ENCODE data around the gene PRRX1. TPM values are rescaled to one million over a fixed set of nuclear protein-coding genes. Genes with fewer than 3 reads are reported as not detected.

Gene PRRX1
- total RNA-seq, 2 experiments from 2014 or later = not detected

GRCh38 chr1:170730014-170730413 lies 66.1 kb downstream of the PRRX1 start:
- intact Hi-C loops (cut with DNase I, micrococcal nuclease) = no loop called here
- ChIA-PET CTCF (interaction anchor here (0.5 kb wide), 1 partner anchor 35 kb away, joined by 3 read pairs; no protein-coding TSS in a partner anchor), POLR2A (no interaction called here)
- no peak for DNase-seq
- Mint-ChIP-seq H3K27me3 (peaks cover 9% of the 10 kb centered on the region), H3K4me1 (no peaks in the 10 kb centered on the region), H3K9me3 (ENCODE audit: low read depth) (no peaks in the 10 kb centered on the region), H3K36me3 (ENCODE audit: low read depth) (no peaks in the 10 kb centered on the region), H3K27ac (no peak overlapping the region), H3K4me3 (no peak overlapping the region)
- ATAC-seq = no peak

GRCh38 chr1:170730438-170730837 lies 66.5 kb downstream of the PRRX1 start:
- no peak overlapping the region for H3K4me3 Mint-ChIP-seq
- H3K27ac Mint-ChIP-seq = no peak overlapping the region
- ATAC-seq (no peak), DNase-seq (no peak)
- no peaks in the 10 kb centered on the region for H3K4me1 Mint-ChIP-seq
- H3K36me3 Mint-ChIP-seq (ENCODE audit: low read depth) = no peaks in the 10 kb centered on the region
- no peaks in the 10 kb centered on the region for H3K9me3 Mint-ChIP-seq (ENCODE audit: low read depth)
- intact Hi-C loops (cut with DNase I, micrococcal nuclease) = no loop called here
- ChIA-PET POLR2A (no interaction called here), CTCF (no interaction called here)
- peaks cover 9% of the 10 kb centered on the region for H3K27me3 Mint-ChIP-seq

GRCh38 chr1:170731566-170732251 lies 67.8 kb downstream of the PRRX1 start:
- Mint-ChIP-seq H3K27me3 (peaks cover 11% of the 10 kb centered on the region), H3K4me1 (no peaks in the 10 kb centered on the region), H3K36me3 (ENCODE audit: low read depth) (no peaks in the 10 kb centered on the region), H3K4me3 (no peak overlapping the region), H3K27ac (no peak overlapping the region), H3K9me3 (ENCODE audit: low read depth) (no peaks in the 10 kb centered on the region)
- CTCF ChIA-PET = no interaction called here
- intact Hi-C loops (cut with DNase I, micrococcal nuclease) = no loop called here
- DNase-seq = no peak
- POLR2A ChIA-PET = no interaction called here
- no peak for ATAC-seq

- CTCF ChIA-PET = interaction anchor here (1.8 kb wide), 1 partner anchor 43 kb away, joined by 7 read pairs; no protein-coding TSS in a partner anchor
- H3K27ac Mint-ChIP-seq = no peak overlapping the region
These were observed 68.3 kb downstream of the PRRX1 start for GRCh38 chr1:170732252-170732588.

GRCh38 chr1:170734412-170735175 lies 70.7 kb downstream of the PRRX1 start:
- no peaks in the 10 kb centered on the region for H3K36me3 Mint-ChIP-seq (ENCODE audit: low read depth)
- H3K27me3 Mint-ChIP-seq = peaks cover 14% of the 10 kb centered on the region
- no peaks in the 10 kb centered on the region for H3K9me3 Mint-ChIP-seq (ENCODE audit: low read depth)
- ChIA-PET CTCF (no interaction called here), POLR2A (no interaction called here)
- no peak overlapping the region for H3K27ac Mint-ChIP-seq
- ATAC-seq (no peak), DNase-seq (no peak)
- no peaks in the 10 kb centered on the region for H3K4me1 Mint-ChIP-seq
- intact Hi-C loops (cut with DNase I, micrococcal nuclease) = no loop called here
- no peak overlapping the region for H3K4me3 Mint-ChIP-seq

More at GRCh38 chr1:170732252-170732588, 68.3 kb downstream of the PRRX1 start:
- Mint-ChIP-seq H3K4me1 (no peaks in the 10 kb centered on the region), H3K4me3 (no peak overlapping the region), H3K9me3 (ENCODE audit: low read depth) (no peaks in the 10 kb centered on the region), H3K36me3 (ENCODE audit: low read depth) (no peaks in the 10 kb centered on the region), H3K27me3 (peaks cover 8% of the 10 kb centered on the region)
- POLR2A ChIA-PET = no interaction called here
- ATAC-seq (no peak), DNase-seq (no peak)
- intact Hi-C loops (cut with DNase I, micrococcal nuclease) = no loop called here

GRCh38 chr1:170735366-170736263 lies 71.7 kb downstream of the PRRX1 start:
- Mint-ChIP-seq H3K9me3 (ENCODE audit: low read depth) (peaks cover 3% of the 10 kb centered on the region), H3K27ac (no peak overlapping the region), H3K27me3 (peaks cover 16% of the 10 kb centered on the region), H3K36me3 (ENCODE audit: low read depth) (no peaks in the 10 kb centered on the region), H3K4me1 (no peaks in the 10 kb centered on the region), H3K4me3 (no peak overlapping the region)
- intact Hi-C loops (cut with DNase I, micrococcal nuclease) = no loop called here
- no peak for ATAC-seq
- CTCF ChIA-PET = no interaction called here
- no peak for DNase-seq
- POLR2A ChIA-PET = no interaction called here

GRCh38 chr1:170739803-170740202 lies 75.9 kb downstream of the PRRX1 start:
- no peak for DNase-seq
- Mint-ChIP-seq H3K4me1 (no peaks in the 10 kb centered on the region), H3K27me3 (peaks cover 13% of the 10 kb centered on the region), H3K9me3 (ENCODE audit: low read depth) (peaks cover 9% of the 10 kb centered on the region), H3K36me3 (ENCODE audit: low read depth) (no peaks in the 10 kb centered on the region), H3K4me3 (no peak overlapping the region), H3K27ac (no peak overlapping the region)
- intact Hi-C loops (cut with DNase I, micrococcal nuclease) = no loop called here
- no peak for ATAC-seq
- POLR2A ChIA-PET = no interaction called here
- CTCF ChIA-PET = no interaction called here

GRCh38 chr1:170741678-170742077 lies 77.7 kb downstream of the PRRX1 start:
- intact Hi-C loops (cut with DNase I, micrococcal nuclease) = no loop called here
- H3K27ac Mint-ChIP-seq = no peak overlapping the region
- DNase-seq (no peak), ATAC-seq (no peak)
- H3K27me3 Mint-ChIP-seq = peaks cover 10% of the 10 kb centered on the region
- no peaks in the 10 kb centered on the region for H3K36me3 Mint-ChIP-seq (ENCODE audit: low read depth)
- CTCF ChIA-PET = interaction anchor here (0.7 kb wide), 1 partner anchor 19 kb away, joined by 3 read pairs; no protein-coding TSS in a partner anchor
- H3K4me1 Mint-ChIP-seq = no peaks in the 10 kb centered on the region
- H3K9me3 Mint-ChIP-seq (ENCODE audit: low read depth) = peaks cover 9% of the 10 kb centered on the region
- H3K4me3 Mint-ChIP-seq = no peak overlapping the region
- POLR2A ChIA-PET = no interaction called here

GRCh38 chr1:170742600-170742999 lies 78.7 kb downstream of the PRRX1 start:
- intact Hi-C loops (cut with DNase I, micrococcal nuclease) = no loop called here
- H3K27ac Mint-ChIP-seq = no peak overlapping the region
- H3K4me1 Mint-ChIP-seq = no peaks in the 10 kb centered on the region
- H3K36me3 Mint-ChIP-seq (ENCODE audit: low read depth) = no peaks in the 10 kb centered on the region
- no peak for DNase-seq
- no peak for ATAC-seq
- CTCF ChIA-PET = no interaction called here
- POLR2A ChIA-PET = no interaction called here
- peaks cover 14% of the 10 kb centered on the region for H3K27me3 Mint-ChIP-seq
- peaks cover 9% of the 10 kb centered on the region for H3K9me3 Mint-ChIP-seq (ENCODE audit: low read depth)
- H3K4me3 Mint-ChIP-seq = no peak overlapping the region

- peaks cover 9% of the 10 kb centered on the region for H3K9me3 Mint-ChIP-seq (ENCODE audit: low read depth)
- no peaks in the 10 kb centered on the region for H3K36me3 Mint-ChIP-seq (ENCODE audit: low read depth)
- intact Hi-C loops (cut with DNase I, micrococcal nuclease) = no loop called here
- ChIA-PET CTCF (no interaction called here), POLR2A (no interaction called here)
- peaks cover 15% of the 10 kb centered on the region for H3K27me3 Mint-ChIP-seq
- ATAC-seq (no peak), DNase-seq (no peak)
- no peak overlapping the region for H3K27ac Mint-ChIP-seq
- no peaks in the 10 kb centered on the region for H3K4me1 Mint-ChIP-seq
- no peak overlapping the region for H3K4me3 Mint-ChIP-seq
These were observed 79.2 kb downstream of the PRRX1 start for GRCh38 chr1:170743083-170743482.

GRCh38 chr1:170749549-170749948 lies 85.6 kb downstream of the PRRX1 start:
- intact Hi-C loops (cut with DNase I, micrococcal nuclease) = no loop called here
- no peak overlapping the region for H3K4me3 Mint-ChIP-seq
- ATAC-seq (no peak), DNase-seq (no peak)
- H3K4me1 Mint-ChIP-seq = no peaks in the 10 kb centered on the region
- CTCF ChIA-PET = no interaction called here
- peaks cover 8% of the 10 kb centered on the region for H3K27me3 Mint-ChIP-seq
- no peaks in the 10 kb centered on the region for H3K36me3 Mint-ChIP-seq (ENCODE audit: low read depth)
- POLR2A ChIA-PET = no interaction called here
- no peak overlapping the region for H3K27ac Mint-ChIP-seq
- no peaks in the 10 kb centered on the region for H3K9me3 Mint-ChIP-seq (ENCODE audit: low read depth)

GRCh38 chr1:170749959-170750358 lies 86.0 kb downstream of the PRRX1 start:
- ATAC-seq (no peak), DNase-seq (no peak)
- POLR2A ChIA-PET = no interaction called here
- no peak overlapping the region for H3K27ac Mint-ChIP-seq
- H3K4me3 Mint-ChIP-seq = no peak overlapping the region
- intact Hi-C loops (cut with DNase I, micrococcal nuclease) = no loop called here
- no peaks in the 10 kb centered on the region for H3K4me1 Mint-ChIP-seq
- no peaks in the 10 kb centered on the region for H3K36me3 Mint-ChIP-seq (ENCODE audit: low read depth)
- CTCF ChIA-PET = no interaction called here
- H3K27me3 Mint-ChIP-seq = peaks cover 8% of the 10 kb centered on the region
- H3K9me3 Mint-ChIP-seq (ENCODE audit: low read depth) = no peaks in the 10 kb centered on the region
